Thyroid gland (tissue), 4 donors: Measurements from ENCODE around the gene FER. TPM values are rescaled to one million over a fixed set of nuclear protein-coding genes. Genes with fewer than 3 reads are reported as not detected.
"Not testable (repeated sequence)": the region's sequence is repeated elsewhere in the genome, so short reads cannot be mapped to it uniquely, and the experiment has no call there.

Source experiments
- DNase-seq, 2 donors: peaks; one replicate each; pipeline ENCODE4 v3.0.0-alpha.2; 2019
- H3K27ac ChIP-seq, 3 donors: fragments of 200-600 bp; sonication (generic); 1 replicate in 2 of 3; 2 replicates in 1 of 3; pipeline ENCODE4 v1.5.1; 2016 to 2019; ENCODE audit warnings: mild to moderate bottlenecking in 1 of 3, moderate library complexity in 1 of 3
- H3K27me3 ChIP-seq: fragments of 200-600 bp; sonication (generic); one replicate; pipeline ENCODE4 v1.5.1; 2019
- H3K36me3 ChIP-seq, 2 donors: fragments of 200-600 bp; sonication (generic); one replicate each; pipeline ENCODE4 v1.5.1; 2016 to 2019
- H3K4me1 ChIP-seq, 2 donors: fragments of 200-600 bp; sonication (generic); one replicate each; pipeline ENCODE4 v1.5.1; 2017 to 2019
- H3K4me3 ChIP-seq, 3 donors: fragments of 200-600 bp; sonication (generic); replicated peaks in 1 of 3; 1 replicate in 2 of 3; 2 replicates in 1 of 3; pipeline ENCODE4 v1.5.1; 2016; ENCODE audit warnings: mild to moderate bottlenecking in 1 of 3
- H3K9me3 ChIP-seq: fragments of 200-600 bp; sonication (generic); one replicate; pipeline ENCODE4 v1.5.1; 2017
- CTCF ChIP-seq, 6 experiments: fragments of 200-600 bp in 3 of 6; fragments of 450-650 bp in 3 of 6; sonication (generic) in 3 of 6; IDR thresholded peaks; one replicate each; pipeline ENCODE4 v1.5.1; 2016 to 2019; ENCODE audit warnings: antibody characterized with exemption in 6 of 6, mild to moderate bottlenecking in 2 of 6, inconsistent platforms in 1 of 6, moderate library complexity in 1 of 6
- POLR2A ChIP-seq, 2 donors: fragments of 450-650 bp; IDR thresholded peaks; one replicate each; pipeline ENCODE4 v1.6.1; 2017; ENCODE audit warnings: antibody characterized with exemption in 2 of 2, mild to moderate bottlenecking in 2 of 2, moderate library complexity in 1 of 2
- WGBS, 2 donors: methylation state at CpG; one replicate each; pipeline ENCODE4 v1.1.5; 2017; 5-methylcytosine and 5-hydroxymethylcytosine counted together
- intact Hi-C: fragments of 100-400 bp; cut with DNase I; formaldehyde crosslinking; loops from one replicate; pipeline ENCODE4 v1.15.1; 2023
- total RNA-seq, 4 donors: library from RNA; depleted of rRNA; stranded (reverse); fragments of >200 nt; gene quantifications; one replicate each; pipeline ENCODE4 v1.2.3, GENCODE V29; 2016

Gene FER
- total RNA-seq, 4 donors from 2014 or later = 38.8 to 79.1 (median 45.2) TPM

- intact Hi-C loops = no loop called here
- TF ChIP-seq CTCF (IDR thresholded peaks at IDR 0.05) (no peak), POLR2A (IDR thresholded peaks at IDR 0.05) (no peak)
- Histone ChIP-seq H3K27me3 (no peaks in the 10 kb centered on the region), H3K36me3 (no peaks in the 10 kb centered on the region), H3K4me1 (no peaks in the 10 kb centered on the region), H3K9me3 (no peaks in the 10 kb centered on the region), H3K27ac (no peak overlapping the region), H3K4me3 (no peak overlapping the region)
- DNase-seq = no peak
- WGBS, 2 donors = 97 to 98% methylated on average over 2 of the region's 2 CpGs
These were observed 25.6 kb downstream of the FER start for GRCh38 chr5:108773330-108773729.

DNA sequence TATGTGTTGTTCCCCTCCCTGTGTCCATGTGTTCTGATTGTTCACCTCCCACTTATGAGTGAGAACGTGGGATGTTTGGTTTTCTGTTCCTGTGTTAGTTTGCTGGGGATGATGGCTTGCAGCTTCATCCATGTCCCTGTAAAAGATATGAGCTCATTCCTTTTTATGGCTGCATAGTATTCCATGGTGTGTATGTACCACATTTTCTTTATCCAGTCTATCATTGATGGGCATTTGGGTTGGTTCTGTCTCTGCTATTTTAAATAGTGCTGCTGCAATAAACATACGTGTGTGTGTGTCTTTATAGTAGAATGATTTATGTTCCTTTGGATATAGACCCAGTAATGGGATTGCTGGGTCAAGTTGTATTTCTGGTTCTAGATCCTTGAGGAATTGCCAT, 26.4 kb downstream of the FER start:
- 95 to 100% methylated on average over 2 of the region's 2 CpGs for WGBS, 2 donors
- DNase-seq, H3K36me3 ChIP-seq, H3K9me3 ChIP-seq, H3K27me3 ChIP-seq, intact Hi-C loops, H3K4me1 ChIP-seq, H3K4me3 ChIP-seq, H3K27ac ChIP-seq: not testable (repeated sequence)

- intact Hi-C loops = not testable (repeated sequence)
- WGBS, 2 donors = 96 to 99% methylated on average over 3 of the region's 3 CpGs
These were observed 29.9 kb downstream of the FER start for GRCh38 chr5:108777582-108777981.

DNA sequence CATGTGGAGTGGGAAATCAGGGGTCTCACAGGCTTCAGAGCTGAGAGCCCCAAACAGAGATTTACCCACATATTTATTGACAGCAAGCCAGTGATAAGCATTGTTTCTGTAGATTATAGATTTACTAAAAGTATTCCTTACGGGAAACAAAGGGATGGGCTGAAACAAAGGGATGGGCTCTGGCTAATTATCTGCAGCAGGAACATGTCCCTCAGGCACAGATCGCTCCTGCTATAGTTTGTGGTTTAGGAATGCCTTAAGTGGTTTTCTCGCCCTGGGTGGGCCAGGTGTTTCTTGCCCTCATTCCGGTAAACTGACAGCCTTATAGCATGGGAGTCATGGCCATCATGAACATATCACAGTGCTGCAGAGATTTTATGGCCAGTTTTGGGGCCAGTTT, 36.9 kb downstream of the FER start:
- DNase-seq, H3K9me3 ChIP-seq, H3K27me3 ChIP-seq, H3K36me3 ChIP-seq, H3K4me3 ChIP-seq, intact Hi-C loops, H3K27ac ChIP-seq: not testable (repeated sequence)
- peaks cover 0 to 11% of the 10 kb centered on the region in 2 donors for H3K4me1 ChIP-seq
- WGBS, 2 donors = 97% methylated on average over 4 of the region's 4 CpGs

More at GRCh38 chr5:108777582-108777981, 29.9 kb downstream of the FER start:
- not testable (repeated sequence) for H3K4me1 ChIP-seq, H3K27ac ChIP-seq, H3K4me3 ChIP-seq, DNase-seq, H3K36me3 ChIP-seq, H3K9me3 ChIP-seq, H3K27me3 ChIP-seq

GRCh38 chr5:108786806-108787483, 39.2 kb downstream of the FER start:
- WGBS, 2 donors = 98 to 99% methylated on average over 10 to 11 of the region's 12 CpGs
- Histone ChIP-seq H3K4me1 (peaks cover 0 to 11% of the 10 kb centered on the region in 2 donors), H3K4me3 (no peak overlapping the region), H3K36me3 (no peaks in the 10 kb centered on the region), H3K27ac (no peak overlapping the region), H3K9me3 (no peaks in the 10 kb centered on the region), H3K27me3 (no peaks in the 10 kb centered on the region)
- TF ChIP-seq POLR2A (IDR thresholded peaks at IDR 0.05) = no peak
- no peak for TF ChIP-seq CTCF (IDR thresholded peaks at IDR 0.05)
- intact Hi-C loops = no loop called here
- DNase-seq = no peak

GRCh38 chr5:108788142-108788541, 40.4 kb downstream of the FER start:
- Histone ChIP-seq H3K4me1 (peaks cover 0 to 11% of the 10 kb centered on the region in 2 donors), H3K27ac (peak overlapping the region in 2 of 3 donors; percentile 6 to 34), H3K9me3 (no peaks in the 10 kb centered on the region), H3K4me3 (no peak overlapping the region), H3K27me3 (no peaks in the 10 kb centered on the region), H3K36me3 (no peaks in the 10 kb centered on the region)
- DNase-seq = peak; percentile 81
- intact Hi-C loops = no loop called here
- TF ChIP-seq POLR2A (IDR thresholded peaks at IDR 0.05) = no peak
- TF ChIP-seq CTCF (IDR thresholded peaks at IDR 0.05) = no peak
- WGBS, 2 donors = 57 to 71% methylated on average over 6 of the region's 7 CpGs
